ENCODE data around the gene TLCD4. TPM values are rescaled to one million over a fixed set of nuclear protein-coding genes. Genes with fewer than 3 reads are reported as not detected.

Gene TLCD4
- total RNA-seq, 4 donors from 2014 or later = 0.53 to 3.6 (median 1.9) TPM

GRCh38 chr1:95072117-95072516, 45.0 kb upstream of the TLCD4 start:
- no peak for DNase-seq
- Histone ChIP-seq H3K4me1 (peaks cover 0 to 15% (median 5%) of the 10 kb centered on the region in 3 donors), H3K9me3 (no peaks in the 10 kb centered on the region), H3K36me3 (peaks cover 0 to 7% (median 0%) of the 10 kb centered on the region in 3 donors), H3K27ac (peak overlapping the region; percentile 84 to 96 (median 94)), H3K27me3 (peaks cover 0 to 4% (median 0%) of the 10 kb centered on the region in 4 donors), H3K4me3 (peak overlapping the region; percentile 64 to 84 (median 71))
- intact Hi-C loops (cut with DNase I) = loop anchor here (10.0 kb wide), 1 partner anchor 163 kb away; the partner anchor contains the start of gene RWDD3
- 5 to 11% methylated on average over 7 of the region's 7 CpGs for WGBS, 2 donors
- TF ChIP-seq CTCF (IDR thresholded peaks at IDR 0.05) = no peak
- no peak for TF ChIP-seq POLR2A (IDR thresholded peaks at IDR 0.05)

GRCh38 chr1:95072532-95073419, 44.4 kb upstream of the TLCD4 start, which contains the start of gene ALG14:
Gene ALG14, minus strand, starts transcription at chr1:95072951. Its CDS starts 53 bp downstream, at chr1:95072898.
- peaks cover 0 to 15% (median 5%) of the 10 kb centered on the region in 3 donors for H3K4me1 ChIP-seq
- peaks cover 0 to 4% (median 0%) of the 10 kb centered on the region in 4 donors for H3K27me3 ChIP-seq
- intact Hi-C loops (cut with DNase I) = loop anchor here (10.0 kb wide), 1 partner anchor 162 kb away; the partner anchor contains the start of gene RWDD3
- peak in 1 of 6 experiments; percentile 29 for TF ChIP-seq CTCF (IDR thresholded peaks at IDR 0.05)
- peak in 3 of 4 donors; percentile 16 to 72 (median 39) for TF ChIP-seq POLR2A (IDR thresholded peaks at IDR 0.05)
- peak within 1 kb of the TSS; percentile 84 to 96 (median 94) for H3K27ac ChIP-seq
- peak within 1 kb of the TSS; percentile 64 to 84 (median 71) for H3K4me3 ChIP-seq
- H3K9me3 ChIP-seq = no peaks in the 10 kb centered on the region
- DNase-seq = peak; percentile 75
- peaks cover 0 to 7% (median 0%) of the 10 kb centered on the region in 3 donors for H3K36me3 ChIP-seq
- 1% methylated on average over 29 to 40 of the region's 53 CpGs for WGBS, 2 donors

GRCh38 chr1:95073446-95073845, 43.7 kb upstream of the TLCD4 start:
- Histone ChIP-seq H3K36me3 (peaks cover 0 to 7% (median 0%) of the 10 kb centered on the region in 3 donors), H3K4me1 (peaks cover 0 to 15% (median 5%) of the 10 kb centered on the region in 3 donors), H3K4me3 (peak overlapping the region; percentile 64 to 84 (median 71)), H3K27ac (peak overlapping the region in 3 of 4 donors; percentile 84 to 96 (median 92)), H3K27me3 (peaks cover 0 to 6% (median 0%) of the 10 kb centered on the region in 4 donors), H3K9me3 (no peaks in the 10 kb centered on the region)
- intact Hi-C loops (cut with DNase I) = loop anchor here (10.0 kb wide), 1 partner anchor 161 kb away; the partner anchor contains the start of gene RWDD3
- no peak for DNase-seq
- no peak for TF ChIP-seq POLR2A (IDR thresholded peaks at IDR 0.05)
- no peak for TF ChIP-seq CTCF (IDR thresholded peaks at IDR 0.05)
- 5 to 21% methylated on average over 3 of the region's 3 CpGs for WGBS, 2 donors

- Histone ChIP-seq H3K4me1 (peaks cover 0 to 15% (median 5%) of the 10 kb centered on the region in 3 donors), H3K4me3 (no peak overlapping the region), H3K27me3 (peaks cover 0 to 8% (median 0%) of the 10 kb centered on the region in 4 donors), H3K9me3 (no peaks in the 10 kb centered on the region), H3K36me3 (no peaks in the 10 kb centered on the region), H3K27ac (no peak overlapping the region)
- DNase-seq = no peak
- intact Hi-C loops (cut with DNase I) = loop anchor here (10.0 kb wide), 1 partner anchor 159 kb away; the partner anchor contains the start of gene RWDD3
- no peak for TF ChIP-seq POLR2A (IDR thresholded peaks at IDR 0.05)
- no peak for TF ChIP-seq CTCF (IDR thresholded peaks at IDR 0.05)
Measured at GRCh38 chr1:95076034-95076433, 41.1 kb upstream of the TLCD4 start.

DNA sequence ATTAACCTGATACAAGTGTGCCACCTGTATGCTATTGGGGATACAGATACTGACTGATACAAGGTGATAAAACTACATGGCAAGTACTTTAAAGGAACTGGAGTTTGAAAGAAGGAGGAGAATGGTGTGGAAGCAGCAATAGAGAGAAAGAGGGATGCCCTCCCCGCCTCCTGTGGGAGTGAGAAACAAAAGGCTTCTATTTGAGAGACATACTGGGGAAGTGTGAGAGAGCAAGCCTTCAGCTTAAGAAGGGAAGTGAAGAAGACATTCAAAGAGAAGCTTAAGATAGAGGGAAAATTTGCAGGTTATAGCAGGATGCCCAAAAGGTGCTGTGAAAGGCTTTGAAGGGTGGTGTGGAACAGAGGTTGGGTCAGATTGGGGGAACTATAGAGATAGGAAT, 36.7 kb upstream of the TLCD4 start:
- no peak for TF ChIP-seq CTCF (IDR thresholded peaks at IDR 0.05)
- no peak for TF ChIP-seq POLR2A (IDR thresholded peaks at IDR 0.05)
- peaks cover 0 to 8% (median 0%) of the 10 kb centered on the region in 4 donors for H3K27me3 ChIP-seq

More for the DNA sequence above, 36.7 kb upstream of the TLCD4 start:
- intact Hi-C loops (cut with DNase I) = no loop called here
- Histone ChIP-seq H3K27ac (no peak overlapping the region), H3K4me1 (no peaks in the 10 kb centered on the region), H3K36me3 (no peaks in the 10 kb centered on the region), H3K4me3 (no peak overlapping the region), H3K9me3 (no peaks in the 10 kb centered on the region)
- no peak for DNase-seq
- WGBS, 2 donors = 79 to 82% methylated on average over 1 of the region's 1 CpG

All from esophagus squamous epithelium (tissue), 5 donors.